ENCODE data around the gene EEA1. TPM values are rescaled to one million over a fixed set of nuclear protein-coding genes. Genes with fewer than 3 reads are reported as not detected.

EEA1 gene
- polyA plus RNA-seq, 4 donors: 15.0 to 18.7 (median 17.1) TPM

GRCh38 chr12:92898755-92899154 is 30.3 kb downstream of the EEA1 start:
- DNase-seq (ENCODE audit: low read depth in 4 of 4, low spot score in 3 of 4): no peak

GRCh38 chr12:92897844-92898243 is 31.3 kb downstream of the EEA1 start:
- no peak for DNase-seq (ENCODE audit: low read depth in 4 of 4, low spot score in 3 of 4)

GRCh38 chr12:92890601-92891106 is 38.4 kb downstream of the EEA1 start:
- no peak for DNase-seq (ENCODE audit: low read depth in 4 of 4, low spot score in 3 of 4)

GRCh38 chr12:92886131-92886530 is 43.0 kb downstream of the EEA1 start:
- DNase-seq (ENCODE audit: low read depth in 4 of 4, low spot score in 3 of 4): no peak

- DNase-seq (ENCODE audit: low read depth in 4 of 4, low spot score in 3 of 4): no peak
These were observed 49.3 kb downstream of the EEA1 start for GRCh38 chr12:92879698-92880322.

- no peak for DNase-seq (ENCODE audit: low read depth in 4 of 4, low spot score in 3 of 4)
These were observed 51.2 kb downstream of the EEA1 start for GRCh38 chr12:92877904-92878303.

GRCh38 chr12:92876496-92876895 is 52.6 kb downstream of the EEA1 start:
- no peak for DNase-seq (ENCODE audit: low read depth in 4 of 4, low spot score in 3 of 4)

GRCh38 chr12:92871116-92871515 is 58.0 kb downstream of the EEA1 start:
- no peak for DNase-seq (ENCODE audit: low read depth in 4 of 4, low spot score in 3 of 4)

GRCh38 chr12:92866418-92866817 is 62.7 kb downstream of the EEA1 start:
- no peak for DNase-seq (ENCODE audit: low read depth in 4 of 4, low spot score in 3 of 4)

- no peak for DNase-seq (ENCODE audit: low read depth in 4 of 4, low spot score in 3 of 4)
These were observed 65.8 kb downstream of the EEA1 start for GRCh38 chr12:92863251-92863650.

GRCh38 chr12:92861381-92861780 is 67.7 kb downstream of the EEA1 start:
- no peak for DNase-seq (ENCODE audit: low read depth in 4 of 4, low spot score in 3 of 4)

- DNase-seq (ENCODE audit: low read depth in 4 of 4, low spot score in 3 of 4): no peak
These were observed 68.6 kb downstream of the EEA1 start for GRCh38 chr12:92860521-92860920.

GRCh38 chr12:92859650-92860386 is 69.3 kb downstream of the EEA1 start:
- DNase-seq (ENCODE audit: low read depth in 4 of 4, low spot score in 3 of 4): no peak

GRCh38 chr12:92857818-92858217 is 71.3 kb downstream of the EEA1 start:
- DNase-seq (ENCODE audit: low read depth in 4 of 4, low spot score in 3 of 4): no peak

- no peak for DNase-seq (ENCODE audit: low read depth in 4 of 4, low spot score in 3 of 4)
These were observed 74.8 kb downstream of the EEA1 start for GRCh38 chr12:92854344-92854743.

GRCh38 chr12:92848740-92849139 is 80.4 kb downstream of the EEA1 start:
- DNase-seq (ENCODE audit: low read depth in 4 of 4, low spot score in 3 of 4): no peak

GRCh38 chr12:92847368-92847767 is 81.7 kb downstream of the EEA1 start:
- DNase-seq (ENCODE audit: low read depth in 4 of 4, low spot score in 3 of 4): no peak

- DNase-seq (ENCODE audit: low read depth in 4 of 4, low spot score in 3 of 4): no peak
These were observed 83.8 kb downstream of the EEA1 start for GRCh38 chr12:92845329-92845728.

GRCh38 chr12:92844151-92844763 is 84.8 kb downstream of the EEA1 start:
- no peak for DNase-seq (ENCODE audit: low read depth in 4 of 4, low spot score in 3 of 4)

- no peak for DNase-seq (ENCODE audit: low read depth in 4 of 4, low spot score in 3 of 4)
These were observed 99.3 kb downstream of the EEA1 start for GRCh38 chr12:92829686-92830282.

GRCh38 chr12:92828565-92828964 is 100.5 kb downstream of the EEA1 start:
- no peak for DNase-seq (ENCODE audit: low read depth in 4 of 4, low spot score in 3 of 4)

Data from right renal pelvis (tissue), 4 donors.